ENCODE results near the gene INPP5A.

INPP5A gene

GRCh38 chr10:132687181-132687892 is 149.8 kb downstream of the INPP5A start:
- H3K9ac ChIP-seq (ENCODE audit: low read length), result no peak overlapping the region
- whole genome bisulfite sequencing (ENCODE audit: extremely low coverage, insufficient coverage, low lambda C conversion rate), result no CpG with 5 or more reads among the region's 21 CpGs
- no peak overlapping the region for H2AK5ac ChIP-seq (ENCODE audit: low read length)
- H2BK120ac ChIP-seq (ENCODE audit: low read depth, low read length), result no peak overlapping the region
- H4K5ac ChIP-seq (ENCODE audit: low read length), result no peak overlapping the region
- no peaks in the 10 kb centered on the region for H3K79me1 ChIP-seq (ENCODE audit: low read length)
- H3K27me3 ChIP-seq (ENCODE audit: insufficient read depth, low read length, poor library complexity), result no peaks in the 10 kb centered on the region
- no peaks in the 10 kb centered on the region for H3K4me1 ChIP-seq (ENCODE audit: control insufficient read depth, low read depth, low read length)
- H3K4me2 ChIP-seq (ENCODE audit: low read length), result no peak overlapping the region
- no peak overlapping the region for H3K18ac ChIP-seq (ENCODE audit: low read length)
- no peak overlapping the region for H3K23ac ChIP-seq (ENCODE audit: low read length)
- H4K8ac ChIP-seq (ENCODE audit: low read depth, low read length), result no peak overlapping the region
- no peak overlapping the region for H2BK15ac ChIP-seq (replicated peaks; ENCODE audit: low read depth)
- no peaks in the 10 kb centered on the region for H3K36me3 ChIP-seq (ENCODE audit: control insufficient read depth, insufficient read depth, low read length)
- no peak for DNase-seq
- H3K56ac ChIP-seq (ENCODE audit: low read length), result no peak overlapping the region
- H3K27ac ChIP-seq (ENCODE audit: low read depth, low read length), result no peak overlapping the region
- no peak overlapping the region for H3K4me3 ChIP-seq (ENCODE audit: low read length)
- H3K4ac ChIP-seq (ENCODE audit: low read depth, low read length), result no peak overlapping the region
- no peak overlapping the region for H2BK5ac ChIP-seq (ENCODE audit: low read length)
- H3K79me2 ChIP-seq (ENCODE audit: control insufficient read depth, insufficient read depth, low read length), result no peaks in the 10 kb centered on the region

- no peak overlapping the region for H2BK15ac ChIP-seq (replicated peaks; ENCODE audit: low read depth)
- H3K27ac ChIP-seq (ENCODE audit: low read depth, low read length), result no peak overlapping the region
- H3K36me3 ChIP-seq (ENCODE audit: control insufficient read depth, insufficient read depth, low read length), result no peaks in the 10 kb centered on the region
- H3K23ac ChIP-seq (ENCODE audit: low read length), result no peak overlapping the region
- peak; percentile 9 for DNase-seq
- no peak overlapping the region for H3K4me2 ChIP-seq (ENCODE audit: low read length)
- no peak overlapping the region for H3K18ac ChIP-seq (ENCODE audit: low read length)
- no peak overlapping the region for H3K56ac ChIP-seq (ENCODE audit: low read length)
- no peaks in the 10 kb centered on the region for H3K79me2 ChIP-seq (ENCODE audit: control insufficient read depth, insufficient read depth, low read length)
- no peak overlapping the region for H2BK120ac ChIP-seq (ENCODE audit: low read depth, low read length)
- H3K4ac ChIP-seq (ENCODE audit: low read depth, low read length), result no peak overlapping the region
- H3K4me1 ChIP-seq (ENCODE audit: control insufficient read depth, low read depth, low read length), result no peaks in the 10 kb centered on the region
- H2BK5ac ChIP-seq (ENCODE audit: low read length), result no peak overlapping the region
- no peak overlapping the region for H4K5ac ChIP-seq (ENCODE audit: low read length)
- H3K4me3 ChIP-seq (ENCODE audit: low read length), result no peak overlapping the region
- no CpG with 5 or more reads among the region's 14 CpGs for WGBS (ENCODE audit: extremely low coverage, insufficient coverage, low lambda C conversion rate)
- H3K9ac ChIP-seq (ENCODE audit: low read length), result no peak overlapping the region
- no peaks in the 10 kb centered on the region for H3K79me1 ChIP-seq (ENCODE audit: low read length)
- no peaks in the 10 kb centered on the region for H3K27me3 ChIP-seq (ENCODE audit: insufficient read depth, low read length, poor library complexity)
- H4K8ac ChIP-seq (ENCODE audit: low read depth, low read length), result no peak overlapping the region
- H2AK5ac ChIP-seq (ENCODE audit: low read length), result no peak overlapping the region
These were observed 150.4 kb downstream of the INPP5A start for GRCh38 chr10:132687893-132688579.

- Histone ChIP-seq H2BK120ac (ENCODE audit: low read depth, low read length) (no peak overlapping the region), H4K5ac (ENCODE audit: low read length) (no peak overlapping the region), H3K4me3 (ENCODE audit: low read length) (no peak overlapping the region), H3K27me3 (ENCODE audit: insufficient read depth, low read length, poor library complexity) (no peaks in the 10 kb centered on the region), H3K79me2 (ENCODE audit: control insufficient read depth, insufficient read depth, low read length) (no peaks in the 10 kb centered on the region), H3K4ac (ENCODE audit: low read depth, low read length) (no peak overlapping the region), H3K9ac (ENCODE audit: low read length) (no peak overlapping the region), H3K36me3 (ENCODE audit: control insufficient read depth, insufficient read depth, low read length) (no peaks in the 10 kb centered on the region), H3K23ac (ENCODE audit: low read length) (no peak overlapping the region), H2BK5ac (ENCODE audit: low read length) (no peak overlapping the region), H3K18ac (ENCODE audit: low read length) (no peak overlapping the region), H2AK5ac (ENCODE audit: low read length) (no peak overlapping the region), H3K79me1 (ENCODE audit: low read length) (no peaks in the 10 kb centered on the region), H2BK15ac (replicated peaks; ENCODE audit: low read depth) (no peak overlapping the region), H3K27ac (ENCODE audit: low read depth, low read length) (no peak overlapping the region), H3K4me1 (ENCODE audit: control insufficient read depth, low read depth, low read length) (no peaks in the 10 kb centered on the region), H3K4me2 (ENCODE audit: low read length) (no peak overlapping the region), H3K56ac (ENCODE audit: low read length) (no peak overlapping the region), H4K8ac (ENCODE audit: low read depth, low read length) (no peak overlapping the region)
- no CpG with 5 or more reads among the region's 20 CpGs for WGBS (ENCODE audit: extremely low coverage, insufficient coverage, low lambda C conversion rate)
- no peak for DNase-seq
These were observed 151.2 kb downstream of the INPP5A start for GRCh38 chr10:132688580-132689420.

- H3K9ac ChIP-seq (ENCODE audit: low read length), result no peak overlapping the region
- H3K23ac ChIP-seq (ENCODE audit: low read length), result no peak overlapping the region
- no peak overlapping the region for H4K5ac ChIP-seq (ENCODE audit: low read length)
- H3K27me3 ChIP-seq (ENCODE audit: insufficient read depth, low read length, poor library complexity), result no peaks in the 10 kb centered on the region
- no peak overlapping the region for H3K56ac ChIP-seq (ENCODE audit: low read length)
- H3K27ac ChIP-seq (ENCODE audit: low read depth, low read length), result no peak overlapping the region
- H3K36me3 ChIP-seq (ENCODE audit: control insufficient read depth, insufficient read depth, low read length), result no peaks in the 10 kb centered on the region
- no peak overlapping the region for H3K4ac ChIP-seq (ENCODE audit: low read depth, low read length)
- no peaks in the 10 kb centered on the region for H3K4me1 ChIP-seq (ENCODE audit: control insufficient read depth, low read depth, low read length)
- no peak overlapping the region for H3K4me2 ChIP-seq (ENCODE audit: low read length)
- no peaks in the 10 kb centered on the region for H3K79me1 ChIP-seq (ENCODE audit: low read length)
- no peak overlapping the region for H4K8ac ChIP-seq (ENCODE audit: low read depth, low read length)
- no peak overlapping the region for H2BK120ac ChIP-seq (ENCODE audit: low read depth, low read length)
- no peak overlapping the region for H3K4me3 ChIP-seq (ENCODE audit: low read length)
- no peaks in the 10 kb centered on the region for H3K79me2 ChIP-seq (ENCODE audit: control insufficient read depth, insufficient read depth, low read length)
- no peak overlapping the region for H2BK15ac ChIP-seq (replicated peaks; ENCODE audit: low read depth)
- H2AK5ac ChIP-seq (ENCODE audit: low read length), result no peak overlapping the region
- no peak for DNase-seq
- no peak overlapping the region for H3K18ac ChIP-seq (ENCODE audit: low read length)
- WGBS (ENCODE audit: extremely low coverage, insufficient coverage, low lambda C conversion rate), result no CpG with 5 or more reads among the region's 25 CpGs
- no peak overlapping the region for H2BK5ac ChIP-seq (ENCODE audit: low read length)
These were observed 152.3 kb downstream of the INPP5A start for GRCh38 chr10:132689721-132690360.

- Histone ChIP-seq H3K4me3 (ENCODE audit: low read length) (no peak overlapping the region), H4K5ac (ENCODE audit: low read length) (no peak overlapping the region), H2BK120ac (ENCODE audit: low read depth, low read length) (no peak overlapping the region), H3K36me3 (ENCODE audit: control insufficient read depth, insufficient read depth, low read length) (no peaks in the 10 kb centered on the region), H3K27ac (ENCODE audit: low read depth, low read length) (no peak overlapping the region), H3K4ac (ENCODE audit: low read depth, low read length) (no peak overlapping the region), H3K79me2 (ENCODE audit: control insufficient read depth, insufficient read depth, low read length) (no peaks in the 10 kb centered on the region), H3K56ac (ENCODE audit: low read length) (no peak overlapping the region), H2AK5ac (ENCODE audit: low read length) (no peak overlapping the region), H2BK5ac (ENCODE audit: low read length) (no peak overlapping the region), H3K23ac (ENCODE audit: low read length) (no peak overlapping the region), H2BK15ac (replicated peaks; ENCODE audit: low read depth) (no peak overlapping the region), H3K79me1 (ENCODE audit: low read length) (no peaks in the 10 kb centered on the region), H4K8ac (ENCODE audit: low read depth, low read length) (no peak overlapping the region), H3K4me1 (ENCODE audit: control insufficient read depth, low read depth, low read length) (no peaks in the 10 kb centered on the region), H3K9ac (ENCODE audit: low read length) (no peak overlapping the region), H3K27me3 (ENCODE audit: insufficient read depth, low read length, poor library complexity) (no peaks in the 10 kb centered on the region), H3K18ac (ENCODE audit: low read length) (no peak overlapping the region), H3K4me2 (ENCODE audit: low read length) (no peak overlapping the region)
- WGBS (ENCODE audit: extremely low coverage, insufficient coverage, low lambda C conversion rate), result no CpG with 5 or more reads among the region's 7 CpGs
- DNase-seq, result no peak
These were observed 152.8 kb downstream of the INPP5A start for GRCh38 chr10:132690401-132690800.

Measured in mesendoderm (in vitro differentiated cells).